K562 (cell line): ENCODE results near the gene FBXO46.

ENCODE experiments used
- CTCF ChIP-seq, 3 experiments: IDR thresholded peaks in 2 of 3; conservative IDR thresholded peaks in 1 of 3; 2 replicates each; pipeline ENCODE4 v1.5.1; 2011 to 2012; ENCODE audit warnings: low read length in 3 of 3, mild to moderate bottlenecking in 3 of 3, control low read depth in 2 of 3, improper control_type of control experiment in 1 of 3, inconsistent platforms in 1 of 3, low read depth in 1 of 3, mixed read lengths in 1 of 3, moderate library complexity in 1 of 3; ENCODE audit not compliant: insufficient read depth in 2 of 3
- HMG20B ChIP-seq: fragments of 250-450 bp; sonication (Bioruptor Pico); IDR thresholded peaks from 2 replicates; pipeline ENCODE4 v1.5.0; 2021; ENCODE audit warnings: mild to moderate bottlenecking
- MYNN ChIP-seq, 2 experiments: sonication (generic); formaldehyde crosslinking in 1 of 2; IDR thresholded peaks; 2 replicates each; pipeline versions ENCODE4 v1.5.0 to v1.6.1; 2016 to 2020; ENCODE audit warnings: antibody characterized with exemption in 1 of 2, missing genetic modification reagents in 1 of 2
- RCOR1 ChIP-seq, 2 experiments: IDR thresholded peaks; 2 replicates each; pipeline ENCODE4 v1.6.1; 2012; ENCODE audit warnings: low read depth in 2 of 2, low read length in 2 of 2, borderline replicate concordance in 1 of 2, improper control_type of control experiment in 1 of 2
- RNF2 ChIP-seq: sonication (generic); IDR thresholded peaks from 2 replicates; pipeline ENCODE4 v1.6.1; 2016

GRCh38 chr19:45779231-45780145 is 48.8 kb upstream of the FBXO46 start:
- TF ChIP-seq RNF2: no peak
- TF ChIP-seq CTCF (IDR thresholded peaks at IDR 0.05 in 2 of 3, conservative IDR thresholded peaks at IDR 0.05 in 1 of 3; ENCODE audit: insufficient read depth in 2 of 3, low read depth in 1 of 3, low read length in 3 of 3): peak; percentile 77 to 89 (median 87)
- no peak for TF ChIP-seq MYNN (IDR thresholded peaks at IDR 0.05)
- no peak for TF ChIP-seq MYNN (CRISPR knock-in tag; IDR thresholded peaks at IDR 0.05)
- 0 out of 4 replicates have a peak, but pooled peaks of 1 of the 2 experiments have one; percentile 10 for TF ChIP-seq RCOR1 (IDR thresholded peaks at IDR 0.05; ENCODE audit: borderline replicate concordance in 1 of 2, low read depth in 2 of 2, low read length in 2 of 2)
- TF ChIP-seq HMG20B (CRISPR knock-in tag): no peak
